Common myeloid progenitor, CD34-positive (primary cell): Measurements from ENCODE around the gene PRKRIP1. TPM values are rescaled to one million over a fixed set of nuclear protein-coding genes. Genes with fewer than 3 reads are reported as not detected.
A peak's percentile ranks its signal among the peaks of the same experiment; 100 is the strongest.
"Not testable (repeated sequence)": the region's sequence is repeated elsewhere in the genome, so short reads cannot be mapped to it uniquely, and the experiment has no call there.

Source experiments
- CTCF ChIA-PET: fragments of 350-600 bp; sonication (Branson Sonifier 250); formaldehyde crosslinking; loops from one replicate; lab custom pipeline; 2021; ENCODE audit warnings: antibody characterized with exemption; lab: Charles Lee
- POLR2A ChIA-PET: fragments of 350-600 bp; sonication (Branson Sonifier 250); formaldehyde crosslinking; loops from one replicate; lab custom pipeline; 2021; ENCODE audit warnings: antibody characterized with exemption; lab: Charles Lee
- DNase-seq, 3 donors: peaks; one replicate each; pipeline versions ENCODE4 v3.0.0 to v3.0.0-alpha.2; 2013
- H3K27ac ChIP-seq, 2 experiments: 1 replicate in 1 of 2; 2 replicates in 1 of 2; pipeline ENCODE4 v1.7.0; 2013; ENCODE audit warnings: inconsistent platforms in 2 of 2, low read length in 2 of 2, mild to moderate bottlenecking in 2 of 2, low read depth in 1 of 2, moderate library complexity in 1 of 2; ENCODE audit not compliant: severe bottlenecking in 2 of 2, insufficient read depth in 1 of 2, poor library complexity in 1 of 2
- H3K27me3 ChIP-seq, 5 experiments: replicated peaks in 2 of 5; 1 replicate in 3 of 5; 2 replicates in 2 of 5; pipeline versions ENCODE4 v1.6.1 to v1.7.0; 2013; ENCODE audit warnings: low read length in 4 of 5, mild to moderate bottlenecking in 2 of 5, moderate library complexity in 2 of 5, inconsistent platforms in 1 of 5; ENCODE audit not compliant: insufficient read depth in 5 of 5, control insufficient read depth in 4 of 5
- H3K36me3 ChIP-seq, 4 experiments: 1 replicate in 2 of 4; 2 replicates in 2 of 4; pipeline versions ENCODE4 v1.6.1 to v1.7.0; 2013; ENCODE audit warnings: low read length in 3 of 4, control low read depth in 1 of 4, mild to moderate bottlenecking in 1 of 4; ENCODE audit not compliant: control insufficient read depth in 4 of 4, insufficient read depth in 4 of 4
- H3K4me1 ChIP-seq, 4 experiments: 1 replicate in 3 of 4; 2 replicates in 1 of 4; pipeline versions ENCODE4 v1.6.1 to v1.7.1; 2013; ENCODE audit warnings: low read length in 3 of 4, mild to moderate bottlenecking in 3 of 4, control low read depth in 1 of 4, inconsistent platforms in 1 of 4, moderate library complexity in 1 of 4; ENCODE audit not compliant: control insufficient read depth in 4 of 4, insufficient read depth in 4 of 4; ENCODE audit errors: control extremely low read depth in 1 of 4
- H3K4me3 ChIP-seq, 7 experiments: 1 replicate in 4 of 7; 2 replicates in 3 of 7; pipeline versions ENCODE4 v1.5.1 to v1.7.0; 2013; ENCODE audit warnings: mild to moderate bottlenecking in 7 of 7, low read length in 6 of 7, moderate library complexity in 6 of 7, inconsistent platforms in 2 of 7, low read depth in 2 of 7, control low read depth in 1 of 7; ENCODE audit not compliant: insufficient read depth in 4 of 7, control insufficient read depth in 1 of 7; ENCODE audit errors: extremely low read depth in 1 of 7
- H3K9me3 ChIP-seq, 5 experiments: 1 replicate in 4 of 5; 2 replicates in 1 of 5; pipeline versions ENCODE4 v1.6.1 to v1.7.1; 2013; ENCODE audit warnings: low read length in 4 of 5, mild to moderate bottlenecking in 2 of 5, inconsistent platforms in 1 of 5, low read depth in 1 of 5, moderate library complexity in 1 of 5; ENCODE audit not compliant: control insufficient read depth in 4 of 5, insufficient read depth in 2 of 5; ENCODE audit errors: control extremely low read depth in 1 of 5
- WGBS: methylation state at CpG from one replicate; pipeline ENCODE4 v1.1.5; 2013; ENCODE audit not compliant: insufficient coverage; 5-methylcytosine and 5-hydroxymethylcytosine counted together
- polyA plus RNA-seq: library from polyadenylated mRNA; unstranded; fragments of 120-200 nt; gene quantifications from one replicate; pipeline ENCODE4 v1.2.1, GENCODE V29; 2013

The PRKRIP1 gene
- polyA plus RNA-seq = 29.3 TPM

- H3K4me1 ChIP-seq = peaks cover 3 to 19% (median 15%) of the 10 kb centered on the region in 4 experiments
- H3K9me3 ChIP-seq = no peaks in the 10 kb centered on the region
- WGBS = under 1% methylated on average over 38 of the region's 59 CpGs
- CTCF ChIA-PET = interaction anchor here (0.9 to 56.5 kb wide), 7 partner anchors 9 to 219 kb away, joined by 3 to 1488 read pairs (median 8); partner anchors contain the start of genes ALKBH4, LRWD1 and ORAI2
- no peaks in the 10 kb centered on the region for H3K27me3 ChIP-seq
- DNase-seq = peak; percentile 85 to 91 (median 86)
- H3K36me3 ChIP-seq = peaks cover 8 to 31% (median 23%) of the 10 kb centered on the region in 4 experiments
- H3K4me3 ChIP-seq = peak within 1 kb of the TSS; percentile 94 to 100 (median 99)
- peak within 1 kb of the TSS; percentile 83 to 91 for H3K27ac ChIP-seq
- POLR2A ChIA-PET = interaction anchor here (0.7 kb wide), 1 partner anchor 123 kb away, joined by 3 read pairs; no protein-coding TSS in a partner anchor
Observed at GRCh38 chr7:102395873-102396709, at the start of gene PRKRIP1. TSS of gene PRKRIP1 (plus strand) at chr7:102396363. CDS start at chr7:102396412, 49 bp downstream.

- POLR2A ChIA-PET, H3K27ac ChIP-seq, H3K4me3 ChIP-seq, CTCF ChIA-PET, H3K36me3 ChIP-seq, H3K27me3 ChIP-seq, DNase-seq, H3K4me1 ChIP-seq, H3K9me3 ChIP-seq: not testable (repeated sequence)
- WGBS = no CpG with 5 or more reads among the region's 6 CpGs
Observed at GRCh38 chr7:102346983-102347382, 49.2 kb upstream of the PRKRIP1 start.

GRCh38 chr7:102356344-102356743 is 39.8 kb upstream of the PRKRIP1 start, which contains the start of gene SPDYE6:
TSS of gene SPDYE6 (minus strand) at chr7:102356444. CDS start at chr7:102356023, 421 bp downstream.
- H3K4me1 ChIP-seq, H3K27ac ChIP-seq, H3K36me3 ChIP-seq, CTCF ChIA-PET, H3K4me3 ChIP-seq, DNase-seq, POLR2A ChIA-PET, H3K9me3 ChIP-seq, H3K27me3 ChIP-seq: not testable (repeated sequence)
- no CpG with 5 or more reads among the region's 6 CpGs for WGBS

GRCh38 chr7:102363549-102364393 is 32.4 kb upstream of the PRKRIP1 start:
- POLR2A ChIA-PET, H3K27me3 ChIP-seq, H3K9me3 ChIP-seq, H3K4me1 ChIP-seq, H3K36me3 ChIP-seq: not testable (repeated sequence)
- H3K27ac ChIP-seq = peak overlapping the region; percentile 46 to 76
- DNase-seq = peak; percentile 97 to 99 (median 98)
- CTCF ChIA-PET = interaction anchor here (1.4 kb wide), 1 partner anchor 35 kb away, joined by 3 read pairs; no protein-coding TSS in a partner anchor
- peak overlapping the region; percentile 51 to 87 (median 73) for H3K4me3 ChIP-seq
- WGBS = under 1% methylated on average over 46 of the region's 76 CpGs

GRCh38 chr7:102364394-102364886 is 31.7 kb upstream of the PRKRIP1 start:
- H3K4me3 ChIP-seq = peak overlapping the region; percentile 51 to 87 (median 73)
- H3K4me1 ChIP-seq, H3K36me3 ChIP-seq, H3K27me3 ChIP-seq, POLR2A ChIA-PET, H3K9me3 ChIP-seq: not testable (repeated sequence)
- peak overlapping the region; percentile 46 to 76 for H3K27ac ChIP-seq
- CTCF ChIA-PET = interaction anchor here (1.4 kb wide), 1 partner anchor 35 kb away, joined by 3 read pairs; no protein-coding TSS in a partner anchor
- DNase-seq = peak in 1 of 3 donors; percentile 0
- WGBS = 0% methylated on average over 1 of the region's 20 CpGs

- H3K9me3 ChIP-seq, DNase-seq, H3K4me1 ChIP-seq, H3K4me3 ChIP-seq, H3K36me3 ChIP-seq, H3K27ac ChIP-seq, CTCF ChIA-PET, POLR2A ChIA-PET, H3K27me3 ChIP-seq: not testable (repeated sequence)
- WGBS = no CpG with 5 or more reads among the region's 7 CpGs
Observed at GRCh38 chr7:102365390-102365789, 30.8 kb upstream of the PRKRIP1 start.
